GM12864 (cell line): Measurements from ENCODE around the gene LENG9.
"Not testable (repeated sequence)": the region's sequence is repeated elsewhere in the genome, so short reads cannot be mapped to it uniquely, and the experiment has no call there.

Source experiments
- DNase-seq: peaks from one replicate; pipeline ENCODE4 v3.0.0-alpha.2; 2011; ENCODE audit warnings: low read depth
- H3K4me3 ChIP-seq: 2 replicates; pipeline ENCODE4 v1.5.1; 2011; ENCODE audit warnings: mild to moderate bottlenecking, low read depth, low read length, control low read depth
- TF ChIP-seq, protein P1 (sequence below): IDR thresholded peaks from 2 replicates; pipeline ENCODE4 v1.5.1; 2011; ENCODE audit warnings: low read depth, mild to moderate bottlenecking, moderate library complexity, low read length, control low read depth, inconsistent platforms; ENCODE audit errors: missing control alignments

Gene LENG9

DNA sequence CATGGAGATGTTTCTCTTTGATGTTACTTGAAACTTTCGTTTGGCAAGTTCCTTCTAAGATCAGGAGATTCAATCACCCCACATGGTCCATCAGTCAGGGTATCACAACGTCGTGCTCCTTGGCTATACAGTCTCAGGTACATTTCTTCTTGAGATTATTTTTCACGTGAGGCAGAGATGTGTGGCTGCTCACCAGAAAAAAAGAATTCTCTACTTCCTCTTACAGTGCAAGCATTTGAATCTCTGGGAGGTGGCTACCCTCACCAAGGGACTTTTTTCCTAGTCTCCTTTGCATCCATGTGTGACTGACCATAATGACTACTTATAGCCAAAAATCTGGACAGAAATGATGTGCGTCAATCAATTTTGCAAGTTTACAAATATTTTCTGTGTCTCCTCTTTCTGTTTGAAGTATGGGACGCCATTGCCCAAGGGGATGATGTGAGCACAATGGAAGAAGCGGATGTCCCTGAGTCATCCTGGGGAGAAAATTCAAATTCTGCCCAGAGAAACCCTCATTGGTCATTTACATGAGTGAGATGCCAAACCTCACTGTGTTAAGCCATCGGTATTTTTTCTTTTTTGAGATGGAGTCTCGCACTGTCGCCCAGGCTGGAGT, 30.5 kb upstream of the LENG9 start:
- H3K4me3 ChIP-seq = no peak overlapping the region
- TF ChIP-seq, protein P1, sequence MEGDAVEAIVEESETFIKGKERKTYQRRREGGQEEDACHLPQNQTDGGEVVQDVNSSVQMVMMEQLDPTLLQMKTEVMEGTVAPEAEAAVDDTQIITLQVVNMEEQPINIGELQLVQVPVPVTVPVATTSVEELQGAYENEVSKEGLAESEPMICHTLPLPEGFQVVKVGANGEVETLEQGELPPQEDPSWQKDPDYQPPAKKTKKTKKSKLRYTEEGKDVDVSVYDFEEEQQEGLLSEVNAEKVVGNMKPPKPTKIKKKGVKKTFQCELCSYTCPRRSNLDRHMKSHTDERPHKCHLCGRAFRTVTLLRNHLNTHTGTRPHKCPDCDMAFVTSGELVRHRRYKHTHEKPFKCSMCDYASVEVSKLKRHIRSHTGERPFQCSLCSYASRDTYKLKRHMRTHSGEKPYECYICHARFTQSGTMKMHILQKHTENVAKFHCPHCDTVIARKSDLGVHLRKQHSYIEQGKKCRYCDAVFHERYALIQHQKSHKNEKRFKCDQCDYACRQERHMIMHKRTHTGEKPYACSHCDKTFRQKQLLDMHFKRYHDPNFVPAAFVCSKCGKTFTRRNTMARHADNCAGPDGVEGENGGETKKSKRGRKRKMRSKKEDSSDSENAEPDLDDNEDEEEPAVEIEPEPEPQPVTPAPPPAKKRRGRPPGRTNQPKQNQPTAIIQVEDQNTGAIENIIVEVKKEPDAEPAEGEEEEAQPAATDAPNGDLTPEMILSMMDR = no peak
- no peak for DNase-seq

- not testable (repeated sequence) for H3K4me3 ChIP-seq, DNase-seq
Observed at GRCh38 chr19:54493056-54493455, 29.5 kb upstream of the LENG9 start.

- TF ChIP-seq, protein P1 = no peak
- no peak overlapping the region for H3K4me3 ChIP-seq
- DNase-seq = no peak
Observed at GRCh38 chr19:54492568-54492967, 29.0 kb upstream of the LENG9 start.

- TF ChIP-seq, protein P1 = no peak
- H3K4me3 ChIP-seq = no peak overlapping the region
- no peak for DNase-seq
Observed at GRCh38 chr19:54489766-54490165, 26.2 kb upstream of the LENG9 start.

- TF ChIP-seq, protein P1 = no peak
- no peak overlapping the region for H3K4me3 ChIP-seq
- DNase-seq = no peak
Observed at GRCh38 chr19:54489341-54489740, 25.8 kb upstream of the LENG9 start.

DNA sequence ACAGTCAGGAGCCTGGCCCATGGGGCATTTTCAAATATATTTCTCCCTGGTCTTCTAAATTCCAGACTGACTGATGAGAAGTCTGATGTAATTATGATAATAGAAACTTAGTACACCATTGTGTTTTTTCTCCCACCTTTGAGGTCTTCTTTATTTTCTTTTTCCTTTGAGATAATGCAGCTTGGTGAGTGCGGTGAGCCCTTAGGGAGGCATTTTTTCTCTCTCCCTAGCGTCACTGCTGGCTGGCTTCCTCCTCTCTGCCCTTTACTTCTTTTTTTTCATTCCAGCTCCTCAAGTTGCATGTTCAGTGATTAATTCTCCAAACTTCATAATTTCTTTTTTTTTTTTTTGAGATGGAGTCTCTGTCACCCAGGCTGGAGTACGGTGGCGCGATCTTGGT, 22.3 kb upstream of the LENG9 start:
- no peak overlapping the region for H3K4me3 ChIP-seq
- DNase-seq = no peak
- TF ChIP-seq, protein P1 = no peak

GRCh38 chr19:54484451-54484850, 20.9 kb upstream of the LENG9 start:
- DNase-seq = no peak
- TF ChIP-seq, protein P1 = no peak
- no peak overlapping the region for H3K4me3 ChIP-seq
